Measurements from ENCODE around the gene KRT9.

KRT9 gene

GRCh38 chr17:41535764-41536481 lies 35.9 kb downstream of the KRT9 start:
- TF ChIP-seq CTCF (IDR thresholded peaks at IDR 0.05): no peak
- no peak for DNase-seq (ENCODE audit: low spot score)
- H3K4me3 ChIP-seq: no peak overlapping the region
- H3K27ac ChIP-seq: no peak overlapping the region

GRCh38 chr17:41534899-41535546 lies 36.8 kb downstream of the KRT9 start:
- H3K27ac ChIP-seq: no peak overlapping the region
- no peak for DNase-seq (ENCODE audit: low spot score)
- no peak for TF ChIP-seq CTCF (IDR thresholded peaks at IDR 0.05)
- H3K4me3 ChIP-seq: no peak overlapping the region

- no peak for TF ChIP-seq CTCF (IDR thresholded peaks at IDR 0.05)
- no peak overlapping the region for H3K27ac ChIP-seq
- DNase-seq (ENCODE audit: low spot score): no peak
- H3K4me3 ChIP-seq: no peak overlapping the region
Measured at GRCh38 chr17:41533613-41534012, 38.2 kb downstream of the KRT9 start.

GRCh38 chr17:41532947-41533570 lies 38.8 kb downstream of the KRT9 start:
- TF ChIP-seq CTCF (IDR thresholded peaks at IDR 0.05): no peak
- DNase-seq (ENCODE audit: low spot score): no peak
- Histone ChIP-seq H3K4me3 (no peak overlapping the region), H3K27ac (no peak overlapping the region)

GRCh38 chr17:41531993-41532392 lies 39.9 kb downstream of the KRT9 start:
- Histone ChIP-seq H3K4me3 (no peak overlapping the region), H3K27ac (no peak overlapping the region)
- TF ChIP-seq CTCF (IDR thresholded peaks at IDR 0.05): no peak
- DNase-seq (ENCODE audit: low spot score): no peak

GRCh38 chr17:41530062-41531048 lies 41.5 kb downstream of the KRT9 start:
- no peak for TF ChIP-seq CTCF (IDR thresholded peaks at IDR 0.05)
- no peak overlapping the region for H3K4me3 ChIP-seq
- no peak for DNase-seq (ENCODE audit: low spot score)
- H3K27ac ChIP-seq: no peak overlapping the region
